ENCODE data around the gene NBPF1.
"Not testable (repeated sequence)": the region's sequence is repeated elsewhere in the genome, so short reads cannot be mapped to it uniquely, and the experiment has no call there.

The NBPF1 gene

GRCh38 chr1:16641159-16641975 lies 28.0 kb upstream of the NBPF1 start:
- DNase-seq: not testable (repeated sequence)

GRCh38 chr1:16639091-16640031 lies 26.0 kb upstream of the NBPF1 start:
- DNase-seq: not testable (repeated sequence)

- DNase-seq: not testable (repeated sequence)
These were observed 24.8 kb upstream of the NBPF1 start for GRCh38 chr1:16637941-16638778.

- DNase-seq: not testable (repeated sequence)
These were observed 23.3 kb upstream of the NBPF1 start for GRCh38 chr1:16636551-16637195.

GRCh38 chr1:16635959-16636358 lies 22.6 kb upstream of the NBPF1 start:
- DNase-seq: not testable (repeated sequence)

- not testable (repeated sequence) for DNase-seq
These were observed 20.3 kb upstream of the NBPF1 start for GRCh38 chr1:16633540-16634282.

- DNase-seq: not testable (repeated sequence)
These were observed 18.9 kb upstream of the NBPF1 start for GRCh38 chr1:16632044-16632850.

GRCh38 chr1:16631248-16632043 lies 18.1 kb upstream of the NBPF1 start:
- DNase-seq: no peak

GRCh38 chr1:16630661-16631247 lies 17.4 kb upstream of the NBPF1 start:
- DNase-seq: no peak

- DNase-seq: not testable (repeated sequence)
These were observed 16.7 kb upstream of the NBPF1 start for GRCh38 chr1:16629916-16630530.

- no peak for DNase-seq
These were observed 15.2 kb upstream of the NBPF1 start for GRCh38 chr1:16628361-16629111.

GRCh38 chr1:16626409-16626983 lies 13.1 kb upstream of the NBPF1 start:
- not testable (repeated sequence) for DNase-seq

GRCh38 chr1:16625497-16626408 lies 12.4 kb upstream of the NBPF1 start:
- no peak for DNase-seq

GRCh38 chr1:16623812-16624719 lies 10.7 kb upstream of the NBPF1 start:
- DNase-seq: peak; percentile 90

- DNase-seq: not testable (repeated sequence)
These were observed 10.0 kb upstream of the NBPF1 start for GRCh38 chr1:16623337-16623736.

Data from NCI-H345 (cell line).